Measurements from ENCODE around the gene SFXN2.
"Not testable (repeated sequence)": the region's sequence is repeated elsewhere in the genome, so short reads cannot be mapped to it uniquely, and the experiment has no call there.

The SFXN2 gene

GRCh38 chr10:102682416-102682815 is 32.0 kb upstream of the SFXN2 start:
- no peak for DNase-seq

DNA sequence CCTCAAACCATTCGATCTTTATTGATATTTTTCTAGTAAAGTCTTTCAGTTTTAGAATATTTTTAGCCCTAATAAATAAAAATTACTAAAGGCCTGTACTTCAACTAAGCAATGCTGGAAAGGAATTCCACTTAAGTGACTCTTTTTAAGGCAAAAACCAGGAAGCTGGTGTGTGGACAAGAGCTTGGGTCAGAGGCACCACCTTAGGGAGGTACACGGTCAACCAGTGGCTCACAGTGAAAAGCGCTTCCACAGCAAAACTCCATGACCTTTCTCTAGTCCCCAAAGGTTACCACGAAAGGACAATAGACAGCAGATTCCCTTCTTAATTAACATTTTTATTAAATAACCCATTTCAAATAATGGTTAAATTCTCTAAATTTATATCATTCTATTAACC is 31.5 kb upstream of the SFXN2 start:
- DNase-seq = no peak

DNA sequence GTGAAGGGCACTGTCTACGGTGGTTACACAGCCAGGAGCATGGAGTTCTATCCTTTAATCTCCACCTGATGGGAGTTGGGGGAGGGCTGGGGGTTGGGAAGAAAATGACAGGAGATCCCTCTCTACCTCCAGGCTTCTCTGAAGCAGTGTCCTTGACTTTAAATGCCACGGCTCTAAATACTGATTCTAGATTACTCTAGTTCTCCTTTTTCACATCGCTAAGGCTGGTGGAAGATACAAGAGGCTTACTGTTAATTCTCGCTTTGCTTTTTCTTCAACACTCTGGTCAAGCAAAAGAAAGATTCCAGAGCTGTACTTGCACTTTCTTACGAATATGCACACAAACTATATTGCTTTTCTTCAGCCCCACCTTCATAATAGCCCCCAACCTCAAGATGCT is 30.7 kb upstream of the SFXN2 start:
- no peak for DNase-seq

- no peak for DNase-seq
Measured at GRCh38 chr10:102691285-102692066, 23.0 kb upstream of the SFXN2 start.

- not testable (repeated sequence) for DNase-seq
Measured at GRCh38 chr10:102695401-102695800, 19.0 kb upstream of the SFXN2 start.

GRCh38 chr10:102696736-102697135 is 17.7 kb upstream of the SFXN2 start:
- DNase-seq = no peak

GRCh38 chr10:102698894-102699293 is 15.5 kb upstream of the SFXN2 start:
- DNase-seq = no peak

DNA sequence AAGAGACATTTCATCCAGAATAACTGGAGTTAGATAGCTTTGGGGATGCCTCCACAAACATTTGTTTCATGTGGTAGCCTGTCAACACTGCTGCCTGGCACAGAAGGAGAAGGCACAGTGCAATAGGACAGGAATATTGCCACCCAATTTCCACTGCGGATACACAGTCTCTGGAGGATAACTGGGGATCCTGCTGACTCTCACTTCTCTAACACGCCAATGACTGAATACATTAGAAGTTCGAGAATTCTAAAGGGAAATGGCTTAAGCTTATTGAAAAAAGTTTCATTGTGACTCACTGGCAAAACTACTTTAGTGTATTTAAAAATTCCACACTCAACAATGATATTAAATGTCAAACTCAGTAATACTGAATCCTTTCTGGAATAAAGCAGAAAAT is 13.2 kb upstream of the SFXN2 start:
- no peak for DNase-seq

DNA sequence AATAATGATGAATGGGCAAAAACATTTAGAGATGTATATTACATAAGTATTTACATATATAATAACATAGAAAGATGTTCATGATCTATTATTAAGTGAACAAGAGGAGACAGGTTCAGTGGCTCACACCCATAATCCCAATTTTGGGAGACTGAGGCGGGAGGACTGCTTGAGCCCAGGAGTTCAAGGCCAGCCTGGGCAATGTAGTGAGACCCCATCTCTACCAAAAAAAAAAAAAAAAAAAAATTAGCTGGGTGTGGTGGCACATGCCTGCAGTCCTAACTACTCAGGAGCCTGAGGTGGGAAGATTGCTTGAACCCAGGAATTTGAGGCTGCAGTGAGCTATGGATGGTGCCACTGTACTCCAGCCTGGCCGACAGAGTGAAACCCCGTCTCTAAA is 12.6 kb upstream of the SFXN2 start:
- no peak for DNase-seq

DNA sequence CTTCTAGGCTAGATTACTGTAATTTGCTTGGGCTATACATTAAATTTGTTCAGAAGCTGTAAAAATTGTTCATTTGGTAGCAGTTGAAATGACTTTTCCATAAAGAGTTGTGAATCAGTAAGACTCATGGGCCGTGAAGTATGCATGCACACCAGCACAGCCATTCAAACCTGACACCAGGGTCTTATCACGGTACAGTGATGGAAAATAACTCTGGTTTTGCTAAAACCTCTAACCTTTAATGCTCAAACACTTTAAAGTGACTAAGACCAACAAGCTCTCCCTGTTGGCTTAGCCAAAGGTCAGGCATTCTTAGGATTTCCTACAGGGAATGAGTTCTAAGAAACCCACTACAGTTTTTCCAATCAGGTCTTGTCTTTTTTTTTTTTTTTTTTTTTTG is 11.7 kb upstream of the SFXN2 start:
- no peak for DNase-seq

DNA sequence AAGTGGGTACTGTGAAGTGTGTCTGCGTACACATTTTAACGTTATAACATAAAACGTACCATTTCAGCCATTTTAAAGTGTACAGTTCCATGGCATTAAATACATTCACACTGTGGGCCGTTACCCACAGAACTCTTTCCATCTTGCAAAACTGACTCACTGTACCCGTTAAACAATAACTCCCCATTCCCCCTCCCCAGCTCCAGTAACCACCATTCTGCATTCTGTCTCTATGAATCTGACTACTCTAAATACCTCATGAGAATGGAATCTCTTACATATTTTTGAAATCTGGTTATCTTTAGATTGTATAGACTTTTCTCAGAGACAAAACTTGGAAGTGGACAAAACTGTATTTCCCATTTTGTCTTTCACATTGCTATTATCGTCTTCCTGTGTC is 9.5 kb upstream of the SFXN2 start:
- DNase-seq = no peak

DNA sequence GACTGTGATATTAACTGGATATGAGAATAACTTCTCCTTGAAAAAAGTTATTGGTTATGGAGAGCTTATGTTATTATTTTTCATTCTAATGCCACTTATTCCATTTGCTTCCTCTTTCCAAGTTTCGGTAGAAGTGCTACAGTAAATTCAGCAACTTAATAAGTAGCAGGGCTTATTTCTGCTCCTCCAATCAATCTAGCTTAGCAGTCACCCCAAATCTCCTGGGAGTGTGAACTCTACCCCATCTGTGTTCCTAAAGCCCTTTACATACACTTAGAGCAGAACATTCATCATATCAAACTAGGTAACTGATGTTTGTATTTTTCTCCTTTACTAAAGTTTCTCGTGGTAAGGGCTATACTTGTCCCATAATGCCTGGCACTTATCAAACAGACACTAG is 8.9 kb upstream of the SFXN2 start:
- no peak for DNase-seq

DNA sequence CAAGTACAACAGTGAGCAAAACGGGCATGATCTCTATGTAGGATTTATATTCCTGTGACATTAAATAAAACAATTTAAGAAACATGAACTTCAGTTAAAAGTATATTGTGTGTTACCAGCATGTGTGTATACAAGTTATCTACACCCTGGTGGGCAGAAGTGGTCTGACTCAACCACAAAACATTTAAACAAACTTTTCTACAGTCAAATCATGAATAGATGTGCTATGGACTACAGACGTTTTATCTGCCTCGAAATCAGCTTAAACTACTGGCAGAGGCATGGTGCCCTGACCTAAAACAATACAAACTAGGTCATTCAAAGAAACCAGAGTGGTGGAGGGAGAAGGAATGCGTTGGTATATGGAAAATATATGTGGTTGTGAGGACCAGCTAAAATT is 3.8 kb upstream of the SFXN2 start:
- no peak for DNase-seq

DNA sequence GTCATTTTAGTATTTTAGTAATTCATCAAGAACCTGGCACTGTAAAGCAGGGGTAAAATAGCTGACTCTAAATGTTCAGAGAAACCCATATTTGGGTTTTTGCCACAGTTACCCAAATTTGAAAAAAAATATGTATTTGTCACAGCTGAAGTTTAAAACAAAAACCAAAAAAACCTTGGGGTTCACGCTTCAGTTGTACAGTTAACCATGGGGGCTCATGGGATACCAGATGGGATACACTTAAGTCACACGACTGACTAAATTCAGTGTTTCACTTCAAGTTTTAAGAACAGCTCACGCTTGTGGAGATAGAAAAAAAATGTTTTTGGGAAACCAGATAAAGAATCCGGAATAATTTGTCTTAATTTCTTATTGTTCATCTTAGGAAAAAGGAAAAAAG is 2.3 kb upstream of the SFXN2 start:
- no peak for DNase-seq

DNA sequence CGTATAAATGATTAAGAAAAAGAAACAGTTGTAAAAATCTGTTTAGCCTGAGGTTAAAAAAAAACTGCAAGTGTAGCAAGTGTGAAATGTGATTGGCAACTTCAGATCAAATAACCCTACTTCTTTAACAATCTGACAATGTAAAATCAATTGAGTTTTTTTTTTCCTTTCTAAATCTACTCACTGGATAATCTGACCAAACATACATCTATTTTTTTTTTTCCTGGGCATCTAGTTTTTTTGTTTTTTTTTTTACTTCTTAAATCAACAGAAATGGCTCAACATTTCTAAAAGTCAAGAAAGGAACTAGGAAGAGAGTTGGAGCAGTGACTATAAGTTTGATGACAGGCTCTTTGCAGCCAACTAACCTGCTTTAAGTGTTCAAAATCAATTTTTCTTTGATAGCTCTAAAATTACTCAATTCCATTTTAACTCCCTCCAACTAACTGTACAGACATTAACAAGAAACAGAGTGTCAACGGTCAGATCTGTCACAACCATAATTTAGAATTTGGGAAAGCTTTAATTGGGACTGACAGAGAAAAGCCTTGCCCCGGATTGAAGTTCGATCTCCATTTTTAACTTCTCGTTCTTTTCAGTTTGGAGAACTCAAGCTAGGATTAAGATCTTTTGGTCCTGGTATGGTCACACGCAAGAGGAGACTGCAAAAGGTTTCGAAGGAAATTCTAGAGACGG is 1.4 kb upstream of the SFXN2 start:
- DNase-seq = no peak

DNA sequence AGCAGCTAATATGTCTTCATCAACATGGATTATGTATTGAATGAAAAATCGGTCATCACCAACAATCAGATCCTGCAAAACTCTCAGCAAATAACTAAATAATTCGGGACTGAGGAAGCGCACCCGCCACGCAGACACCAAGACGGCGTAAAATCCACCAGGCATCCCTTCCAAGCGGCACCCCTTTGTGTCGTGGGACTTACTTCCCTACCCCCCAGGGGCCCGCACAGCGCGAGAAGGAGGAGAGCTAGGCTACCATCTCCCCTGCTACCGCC is 960 bp upstream of the SFXN2 start:
- no peak for DNase-seq

GRCh38 chr10:102713814-102714620 is 419 bp upstream of the SFXN2 start, which contains the start of gene ARL3:
Gene ARL3, minus strand, starts transcription at chr10:102714397. Its CDS starts 122 bp downstream, at chr10:102714275.
- DNase-seq = peak; percentile 97

- no peak for DNase-seq
Measured at GRCh38 chr10:102715880-102716279, 1.4 kb downstream of the SFXN2 start.

DNA sequence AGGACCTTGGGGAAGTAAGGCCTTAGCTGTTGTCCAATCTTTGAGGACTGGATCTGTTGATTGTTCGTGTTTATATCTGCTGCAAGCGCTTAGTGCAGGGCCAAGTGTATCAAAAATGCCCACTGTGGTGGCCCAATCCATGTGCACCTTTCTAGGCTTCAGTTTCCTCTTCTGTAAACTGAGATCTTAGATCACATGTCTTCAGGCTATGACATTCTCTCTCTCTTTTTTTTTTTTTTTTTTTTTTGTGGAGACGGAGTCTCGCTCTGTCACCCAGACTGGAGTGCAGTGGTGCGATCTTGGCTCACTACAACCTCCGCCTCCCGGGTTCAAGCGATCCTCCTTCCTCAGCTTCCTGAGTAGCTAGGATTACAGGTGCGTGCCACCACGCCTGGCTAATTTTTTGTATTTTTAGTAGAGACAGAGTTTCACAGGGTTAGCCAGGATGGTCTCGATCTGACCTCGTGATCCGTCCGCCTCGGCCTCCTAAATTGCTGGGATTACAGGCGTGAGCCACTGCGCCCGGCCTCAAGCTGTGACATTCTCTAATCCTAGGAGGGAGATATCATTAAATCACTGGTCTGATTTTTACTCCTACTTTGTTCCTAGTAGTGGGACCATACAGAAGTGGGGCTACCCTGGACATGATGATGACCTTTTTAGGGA is 2.6 kb downstream of the SFXN2 start:
- DNase-seq = not testable (repeated sequence)

DNA sequence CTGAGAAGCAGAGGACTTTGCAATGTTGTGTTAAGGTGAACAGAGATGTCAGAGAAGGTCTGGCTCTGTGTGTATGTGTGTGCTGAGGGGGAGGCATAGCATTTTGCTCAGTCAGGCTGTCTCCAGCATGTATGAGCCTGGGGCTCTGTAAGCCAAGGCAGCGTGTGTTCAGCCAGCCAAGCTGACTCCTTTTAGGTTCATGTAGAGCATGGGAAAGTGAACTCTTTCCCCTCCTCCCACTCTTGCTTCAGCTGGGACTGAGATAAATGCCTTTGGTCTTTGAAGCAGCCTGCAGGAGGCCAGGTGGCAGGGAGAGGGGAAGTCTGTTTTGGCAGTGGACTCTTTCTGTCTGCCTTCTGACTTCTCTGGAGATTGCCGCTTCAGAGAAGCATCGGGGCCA is 3.8 kb downstream of the SFXN2 start:
- DNase-seq = no peak

DNA sequence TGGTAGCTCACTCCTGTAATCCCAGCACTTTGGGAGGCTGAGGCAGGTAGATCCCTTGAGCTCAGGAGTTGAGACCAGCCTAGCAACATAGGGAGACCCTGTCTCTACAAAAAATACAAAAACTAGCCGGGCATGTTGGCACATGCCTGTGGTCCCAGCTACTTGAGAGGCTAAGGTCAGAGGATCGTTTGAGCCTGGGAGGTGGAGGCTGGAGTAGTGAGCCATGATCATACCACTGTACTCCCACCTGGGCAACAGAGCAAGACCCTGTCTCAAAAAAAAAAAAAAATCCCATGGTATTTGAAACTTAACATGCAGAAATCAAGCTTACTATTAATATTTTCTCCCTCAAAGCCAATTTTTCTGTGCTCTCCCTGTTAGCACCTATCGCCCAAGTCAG is 5.9 kb downstream of the SFXN2 start:
- no peak for DNase-seq

DNA sequence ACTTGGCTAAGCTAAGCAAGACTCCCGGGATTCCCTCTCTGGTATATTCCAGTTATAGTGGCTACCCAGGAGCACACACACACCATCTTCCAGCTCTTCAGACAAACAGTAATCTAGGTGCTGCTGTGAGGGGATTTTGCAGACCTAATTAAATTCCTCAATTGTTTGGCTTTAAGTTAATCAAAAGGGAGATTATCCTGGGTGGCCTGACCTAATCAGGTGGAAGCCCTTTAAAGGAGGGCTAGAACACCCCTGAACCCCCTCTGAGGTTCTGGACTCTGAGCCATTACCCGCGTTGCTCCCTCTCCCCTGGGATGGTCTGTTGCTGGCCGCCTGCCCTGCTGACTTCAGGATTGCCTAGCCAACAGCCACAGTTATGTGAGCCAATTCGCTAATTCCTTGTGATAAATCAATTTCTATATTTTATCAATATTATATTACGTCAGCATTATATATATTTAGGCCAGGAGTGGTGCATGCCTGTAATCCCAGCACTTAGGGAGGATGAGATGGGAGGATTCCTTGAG is 6.4 kb downstream of the SFXN2 start:
- DNase-seq = no peak

- DNase-seq = no peak
Measured at GRCh38 chr10:102721954-102722353, 7.5 kb downstream of the SFXN2 start.
